ENCODE results near the gene GBA3. TPM values are rescaled to one million over a fixed set of nuclear protein-coding genes. Genes with fewer than 3 reads are reported as not detected.

The GBA3 gene
- total RNA-seq, 4 donors from 2014 or later, result 0.47 TPM; not detected in 3

- H3K9me3 ChIP-seq, result no peaks in the 10 kb centered on the region
- no peak overlapping the region for H3K4me3 ChIP-seq
- H3K27me3 ChIP-seq, result no peaks in the 10 kb centered on the region
- no peak for DNase-seq (ENCODE audit: low spot score in 2 of 2)
- 77% methylated on average over 2 of the region's 2 CpGs for WGBS
- H3K36me3 ChIP-seq, result no peaks in the 10 kb centered on the region
- no peak overlapping the region for H3K27ac ChIP-seq
- TF ChIP-seq POLR2A (IDR thresholded peaks at IDR 0.05) (no peak), EP300 (IDR thresholded peaks at IDR 0.05) (no peak), POLR2AphosphoS5 (IDR thresholded peaks at IDR 0.05) (no peak), CTCF (IDR thresholded peaks at IDR 0.05) (no peak)
- no peaks in the 10 kb centered on the region for H3K4me1 ChIP-seq
Measured at GRCh38 chr4:22859318-22859717, 166.6 kb downstream of the GBA3 start.

Other genes with a start within 250 kb of the GBA3 start
- 10 to 100 TPM; 10.4 to 32.2 (median 19.8) TPM for gene ADGRA3, start 176.9 kb upstream of the GBA3 start, total RNA-seq